OCI-LY7 (cell line): ENCODE results near the gene MMAB.

ENCODE experiments used
- EZH2phosphoT487 ChIP-seq: fragments of 200-600 bp; sonication (generic); IDR thresholded peaks from 2 replicates; pipeline ENCODE4 v1.6.1; 2018; ENCODE audit warnings: low read depth, borderline replicate concordance, mild to moderate bottlenecking, mixed run types, antibody characterized with exemption, low read length, moderate library complexity, mixed read lengths
- TF ChIP-seq, protein P1 (sequence below): fragments of 200-600 bp; sonication (generic); conservative IDR thresholded peaks from 2 replicates; pipeline ENCODE4 v1.5.1; 2014; ENCODE audit warnings: mild to moderate bottlenecking, antibody characterized with exemption, low read length, moderate library complexity, mixed read lengths

DNA sequence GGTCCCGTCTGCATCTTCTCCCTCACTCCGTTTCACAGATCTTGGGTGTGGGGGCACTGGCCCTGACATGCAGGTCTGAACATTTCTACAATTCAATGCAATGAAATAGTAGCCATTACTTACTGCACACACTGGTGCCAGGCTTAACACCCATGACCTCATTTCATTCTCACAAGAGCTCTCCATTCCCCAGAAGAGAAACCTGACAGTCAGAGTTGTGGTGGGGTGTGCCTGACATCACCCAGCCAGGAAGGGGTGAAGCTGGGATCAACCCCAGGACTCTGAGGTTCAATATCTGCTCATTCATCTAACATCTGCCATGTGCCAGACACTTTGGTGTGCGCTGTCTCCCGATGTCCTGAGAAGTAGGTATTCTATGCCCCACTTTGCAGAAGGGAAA is 35.0 kb upstream of the MMAB start:
- TF ChIP-seq, protein P1, sequence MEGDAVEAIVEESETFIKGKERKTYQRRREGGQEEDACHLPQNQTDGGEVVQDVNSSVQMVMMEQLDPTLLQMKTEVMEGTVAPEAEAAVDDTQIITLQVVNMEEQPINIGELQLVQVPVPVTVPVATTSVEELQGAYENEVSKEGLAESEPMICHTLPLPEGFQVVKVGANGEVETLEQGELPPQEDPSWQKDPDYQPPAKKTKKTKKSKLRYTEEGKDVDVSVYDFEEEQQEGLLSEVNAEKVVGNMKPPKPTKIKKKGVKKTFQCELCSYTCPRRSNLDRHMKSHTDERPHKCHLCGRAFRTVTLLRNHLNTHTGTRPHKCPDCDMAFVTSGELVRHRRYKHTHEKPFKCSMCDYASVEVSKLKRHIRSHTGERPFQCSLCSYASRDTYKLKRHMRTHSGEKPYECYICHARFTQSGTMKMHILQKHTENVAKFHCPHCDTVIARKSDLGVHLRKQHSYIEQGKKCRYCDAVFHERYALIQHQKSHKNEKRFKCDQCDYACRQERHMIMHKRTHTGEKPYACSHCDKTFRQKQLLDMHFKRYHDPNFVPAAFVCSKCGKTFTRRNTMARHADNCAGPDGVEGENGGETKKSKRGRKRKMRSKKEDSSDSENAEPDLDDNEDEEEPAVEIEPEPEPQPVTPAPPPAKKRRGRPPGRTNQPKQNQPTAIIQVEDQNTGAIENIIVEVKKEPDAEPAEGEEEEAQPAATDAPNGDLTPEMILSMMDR: no peak
- no peak for TF ChIP-seq EZH2phosphoT487
